DMS53 treated with DMSO at 0.1 percent for 48 hours (cell line): ENCODE measurements around the gene SPHKAP.
"Not testable (repeated sequence)": the region's sequence is repeated elsewhere in the genome, so short reads cannot be mapped to it uniquely, and the experiment has no call there.

Experiments
- DNase-seq: peaks from one replicate; lab custom pipeline; 2025; ENCODE audit not compliant: unreplicated experiment; lab: John Stamatoyannopoulos, UW

SPHKAP gene, protein sequence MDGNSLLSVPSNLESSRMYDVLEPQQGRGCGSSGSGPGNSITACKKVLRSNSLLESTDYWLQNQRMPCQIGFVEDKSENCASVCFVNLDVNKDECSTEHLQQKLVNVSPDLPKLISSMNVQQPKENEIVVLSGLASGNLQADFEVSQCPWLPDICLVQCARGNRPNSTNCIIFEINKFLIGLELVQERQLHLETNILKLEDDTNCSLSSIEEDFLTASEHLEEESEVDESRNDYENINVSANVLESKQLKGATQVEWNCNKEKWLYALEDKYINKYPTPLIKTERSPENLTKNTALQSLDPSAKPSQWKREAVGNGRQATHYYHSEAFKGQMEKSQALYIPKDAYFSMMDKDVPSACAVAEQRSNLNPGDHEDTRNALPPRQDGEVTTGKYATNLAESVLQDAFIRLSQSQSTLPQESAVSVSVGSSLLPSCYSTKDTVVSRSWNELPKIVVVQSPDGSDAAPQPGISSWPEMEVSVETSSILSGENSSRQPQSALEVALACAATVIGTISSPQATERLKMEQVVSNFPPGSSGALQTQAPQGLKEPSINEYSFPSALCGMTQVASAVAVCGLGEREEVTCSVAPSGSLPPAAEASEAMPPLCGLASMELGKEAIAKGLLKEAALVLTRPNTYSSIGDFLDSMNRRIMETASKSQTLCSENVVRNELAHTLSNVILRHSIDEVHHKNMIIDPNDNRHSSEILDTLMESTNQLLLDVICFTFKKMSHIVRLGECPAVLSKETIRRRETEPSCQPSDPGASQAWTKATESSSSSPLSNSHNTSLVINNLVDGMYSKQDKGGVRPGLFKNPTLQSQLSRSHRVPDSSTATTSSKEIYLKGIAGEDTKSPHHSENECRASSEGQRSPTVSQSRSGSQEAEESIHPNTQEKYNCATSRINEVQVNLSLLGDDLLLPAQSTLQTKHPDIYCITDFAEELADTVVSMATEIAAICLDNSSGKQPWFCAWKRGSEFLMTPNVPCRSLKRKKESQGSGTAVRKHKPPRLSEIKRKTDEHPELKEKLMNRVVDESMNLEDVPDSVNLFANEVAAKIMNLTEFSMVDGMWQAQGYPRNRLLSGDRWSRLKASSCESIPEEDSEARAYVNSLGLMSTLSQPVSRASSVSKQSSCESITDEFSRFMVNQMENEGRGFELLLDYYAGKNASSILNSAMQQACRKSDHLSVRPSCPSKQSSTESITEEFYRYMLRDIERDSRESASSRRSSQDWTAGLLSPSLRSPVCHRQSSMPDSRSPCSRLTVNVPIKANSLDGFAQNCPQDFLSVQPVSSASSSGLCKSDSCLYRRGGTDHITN (N-terminal part only)

GRCh38 chr2:228181098-228182019 lies at the start of gene SPHKAP:
SPHKAP (minus strand) TSS chr2:228181687; CDS start chr2:228181598, 89 bp downstream.
- DNase-seq: no peak

DNA sequence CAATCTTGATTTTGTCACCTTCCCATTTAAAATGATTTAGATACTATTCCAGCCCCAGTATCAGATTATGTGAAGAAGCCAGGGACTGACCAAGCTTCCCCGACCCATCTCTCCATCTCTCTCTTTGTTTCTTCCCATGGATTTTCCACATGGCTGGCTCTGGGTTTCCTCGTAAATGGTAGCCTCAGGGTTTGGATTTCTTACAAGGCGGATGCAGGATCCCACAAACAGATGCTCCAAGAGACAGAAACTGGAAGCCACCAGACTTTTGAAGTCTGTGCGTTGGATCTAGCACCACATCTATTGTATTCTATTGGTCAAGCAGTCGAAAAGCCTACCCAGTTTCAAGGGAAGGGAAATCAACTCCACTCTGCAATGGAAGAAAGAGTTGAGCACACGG lies 46.0 kb upstream of the SPHKAP start:
- DNase-seq: no peak

DNA sequence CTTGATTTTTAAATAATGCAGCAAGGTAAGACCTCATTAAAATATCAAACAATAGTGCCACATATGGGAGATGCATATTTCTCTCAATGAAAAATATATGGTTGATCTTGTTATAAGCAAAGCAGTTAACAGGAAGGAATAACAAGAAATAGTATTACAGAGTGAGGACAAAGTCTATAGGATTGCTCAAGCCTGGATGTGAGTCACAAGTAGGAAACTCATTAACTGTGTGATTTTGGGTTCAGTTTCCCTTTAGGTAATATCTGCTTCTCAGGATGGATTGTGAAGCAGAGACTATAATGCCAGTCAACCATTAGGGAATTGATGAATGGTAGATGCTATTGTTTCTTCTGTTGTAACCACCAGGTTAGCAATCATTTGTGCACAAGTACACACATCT lies 42.9 kb upstream of the SPHKAP start:
- DNase-seq: no peak

DNA sequence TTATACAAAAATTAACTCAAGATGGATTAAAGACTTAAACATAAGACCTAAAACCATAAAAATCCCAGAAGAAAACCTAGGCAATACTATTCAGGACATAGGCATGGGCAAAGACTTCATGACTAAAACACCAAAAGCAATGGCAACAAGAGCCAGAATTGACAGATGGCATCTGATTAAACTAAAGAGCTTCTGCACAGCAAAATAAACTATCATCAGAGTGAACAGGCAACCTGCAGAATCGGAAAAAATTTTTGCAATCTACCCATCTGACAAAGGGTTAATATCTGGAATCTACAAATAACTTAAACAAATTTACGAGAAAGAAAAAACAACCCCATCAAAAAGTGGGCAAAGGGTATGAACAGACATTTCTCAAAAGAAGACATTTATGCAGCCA lies 37.1 kb upstream of the SPHKAP start:
- not testable (repeated sequence) for DNase-seq

GRCh38 chr2:228197504-228197903 lies 16.0 kb upstream of the SPHKAP start:
- DNase-seq: no peak

- no peak for DNase-seq
These were observed 1.0 kb downstream of the SPHKAP start for GRCh38 chr2:228180181-228181097.

- DNase-seq: no peak
These were observed 14.2 kb downstream of the SPHKAP start for GRCh38 chr2:228167290-228167689.

- DNase-seq: no peak
These were observed 16.8 kb downstream of the SPHKAP start for GRCh38 chr2:228164718-228165117.

DNA sequence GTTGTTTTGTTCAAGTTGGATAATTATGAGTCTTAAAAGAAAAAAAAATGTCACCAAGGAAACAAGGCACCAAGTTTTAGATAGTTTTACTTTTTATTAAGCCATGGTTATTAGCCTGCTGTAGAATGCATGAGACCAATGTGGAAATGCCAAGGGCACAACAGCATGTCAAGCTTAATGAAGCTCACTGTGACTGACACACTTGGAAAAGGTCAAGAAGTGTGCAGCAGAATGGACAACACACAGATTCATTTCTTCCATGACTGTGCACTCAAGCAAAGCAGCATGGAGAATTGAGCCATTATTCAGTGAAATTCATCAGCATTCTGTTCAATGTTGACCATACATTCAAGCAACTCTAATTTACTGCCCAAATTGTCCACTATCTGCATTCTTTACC lies 23.6 kb downstream of the SPHKAP start:
- no peak for DNase-seq

GRCh38 chr2:228144961-228145360 lies 36.5 kb downstream of the SPHKAP start:
- DNase-seq: no peak

DNA sequence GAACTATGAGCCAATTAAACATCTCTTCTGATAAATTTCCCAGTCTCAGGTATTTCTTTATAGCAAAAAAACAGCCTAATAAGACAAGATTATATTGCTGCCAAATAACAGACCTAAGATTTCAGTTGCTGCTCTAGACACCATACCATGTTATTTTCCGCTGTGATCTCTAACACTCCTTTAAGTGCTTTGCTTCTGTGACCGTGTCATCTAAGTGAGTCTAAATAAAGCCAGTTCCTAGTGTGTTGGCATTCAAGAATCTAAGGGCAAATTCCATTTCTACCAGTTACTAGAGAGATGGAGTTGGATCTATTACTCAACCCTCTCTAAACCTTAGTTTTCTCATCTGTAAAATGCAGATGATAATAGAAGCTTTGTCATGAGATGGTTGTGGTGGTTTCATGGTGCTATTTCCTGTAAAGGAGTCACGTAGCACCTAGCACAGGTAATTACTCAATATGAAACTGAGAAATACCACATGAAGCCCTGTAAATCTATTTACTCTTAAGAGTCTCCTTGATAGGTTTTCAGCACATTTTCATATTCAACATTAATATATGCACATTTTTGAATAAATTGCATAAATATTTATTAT lies 40.5 kb downstream of the SPHKAP start:
- no peak for DNase-seq

DNA sequence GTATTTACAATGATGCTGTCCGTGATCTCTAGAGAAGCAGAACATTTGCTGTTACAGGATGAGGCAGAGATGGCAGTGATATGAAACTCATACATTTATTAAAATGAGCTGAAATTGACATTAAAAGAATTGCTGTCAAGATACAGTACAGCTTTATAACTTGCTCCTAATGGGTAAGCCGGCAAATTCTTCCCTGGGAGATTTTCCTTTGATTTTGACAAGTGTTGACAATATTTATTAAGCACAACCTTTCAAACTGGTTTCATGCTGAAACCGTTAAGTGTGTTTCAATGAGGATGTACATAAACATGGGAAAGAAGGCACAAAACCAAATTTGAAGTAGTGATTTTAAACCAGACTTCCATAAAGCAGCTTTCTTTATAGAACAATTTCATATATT lies 45.5 kb downstream of the SPHKAP start:
- no peak for DNase-seq

- DNase-seq: no peak
These were observed 46.2 kb downstream of the SPHKAP start for GRCh38 chr2:228135300-228135699.

DNA sequence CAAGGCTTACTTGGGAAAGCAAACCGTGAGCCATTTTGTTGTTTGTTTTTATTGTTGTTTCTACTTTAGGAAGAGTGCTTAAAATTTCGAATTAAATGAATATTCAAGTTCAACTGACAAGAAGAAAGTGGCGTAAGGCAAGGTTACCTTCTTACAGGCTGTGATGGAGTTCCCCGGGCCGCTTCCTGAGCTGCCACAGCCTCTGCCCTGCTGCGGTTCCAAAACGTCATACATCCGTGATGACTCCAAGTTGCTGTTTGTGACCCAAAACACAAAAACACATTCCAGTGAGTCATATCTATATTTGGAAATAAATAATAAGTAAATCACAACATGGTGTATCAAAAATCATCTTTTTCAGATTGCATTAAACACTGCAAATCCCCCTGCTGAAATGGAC lies 49.7 kb downstream of the SPHKAP start:
- DNase-seq: no peak

GRCh38 chr2:228126401-228126800 lies 55.1 kb downstream of the SPHKAP start:
- no peak for DNase-seq

- DNase-seq: no peak
These were observed 62.5 kb downstream of the SPHKAP start for GRCh38 chr2:228118940-228119339.

- no peak for DNase-seq
These were observed 73.6 kb downstream of the SPHKAP start for GRCh38 chr2:228107846-228108245.

DNA sequence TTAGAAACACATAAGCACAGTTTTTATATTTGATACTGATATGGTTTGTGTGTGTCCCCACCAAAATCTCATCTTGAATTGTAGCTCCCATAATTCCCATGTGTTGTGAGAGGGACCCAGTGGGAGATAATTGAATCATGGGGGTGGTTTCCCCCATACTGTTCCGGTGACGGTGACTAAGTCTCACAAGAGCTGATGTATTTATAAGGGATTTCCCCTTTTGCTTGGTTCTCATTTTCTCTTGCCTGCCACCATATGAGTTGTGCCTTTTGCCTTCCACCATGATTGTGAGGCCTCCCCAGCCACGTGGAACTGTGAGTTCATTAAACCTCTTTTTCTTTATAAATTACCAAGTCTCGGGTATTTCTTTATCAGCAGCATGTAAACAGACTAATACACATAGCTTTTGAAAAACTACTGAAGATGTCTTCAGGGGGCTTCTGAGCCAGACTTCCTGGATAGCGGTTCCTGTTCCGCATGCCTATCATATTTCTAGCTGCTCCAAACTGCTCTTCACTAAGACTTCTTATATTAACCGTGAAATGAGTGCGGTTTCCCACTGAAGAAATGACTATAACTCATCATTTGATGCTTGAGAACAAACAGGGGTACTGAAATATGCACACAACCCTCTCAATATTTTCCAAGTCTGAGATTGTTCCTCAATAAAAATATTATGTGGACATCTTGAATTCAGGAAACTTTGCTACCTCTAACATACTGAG lies 75.8 kb downstream of the SPHKAP start:
- no peak for DNase-seq
